Gastrocnemius medialis (tissue), 4 donors: ENCODE results near the gene GRAMD1C. TPM values are rescaled to one million over a fixed set of nuclear protein-coding genes. Genes with fewer than 3 reads are reported as not detected.
"Not testable (repeated sequence)": the region's sequence is repeated elsewhere in the genome, so short reads cannot be mapped to it uniquely, and the experiment has no call there.

Experiments
- ATAC-seq, 2 donors: fragments of 150-250 bp; one replicate each; pipeline ENCODE4 v1.9.1; 2016
- DNase-seq, 2 donors: peaks; one replicate each; pipeline ENCODE4 v3.0.0-alpha.2; 2019
- H3K27ac ChIP-seq, 4 donors: fragments of 200-600 bp; sonication (generic); 1 replicate in 1 of 4; 2 replicates in 3 of 4; pipeline ENCODE4 v1.5.1; 2016 to 2018; ENCODE audit warnings: mild to moderate bottlenecking in 2 of 4, moderate library complexity in 1 of 4
- H3K27me3 ChIP-seq, 3 donors: fragments of 200-600 bp; sonication (generic) in 2 of 3; 1 replicate in 1 of 3; 2 replicates in 2 of 3; pipeline versions ENCODE4 v1.5.1 to v1.6.0; 2016 to 2019; ENCODE audit warnings: mild to moderate bottlenecking in 1 of 3, moderate library complexity in 1 of 3
- H3K36me3 ChIP-seq, 2 donors: fragments of 200-600 bp; sonication (generic) in 1 of 2; one replicate each; pipeline ENCODE4 v1.5.1; 2017 to 2018
- H3K4me1 ChIP-seq, 2 donors: fragments of 200-600 bp; sonication (generic) in 1 of 2; one replicate each; pipeline ENCODE4 v1.5.1; 2016 to 2017; ENCODE audit warnings: mild to moderate bottlenecking in 2 of 2
- H3K4me3 ChIP-seq, 4 donors: fragments of 200-600 bp; sonication (generic) in 3 of 4; 1 replicate in 1 of 4; 2 replicates in 3 of 4; pipeline ENCODE4 v1.5.1; 2016 to 2019; ENCODE audit warnings: mild to moderate bottlenecking in 2 of 4
- H3K9me3 ChIP-seq, 3 donors: fragments of 200-600 bp; sonication (generic) in 2 of 3; 1 replicate in 1 of 3; 2 replicates in 2 of 3; pipeline ENCODE4 v1.5.1; 2016 to 2019
- POLR2A ChIP-seq, 2 donors: fragments of 450-650 bp; IDR thresholded peaks; one replicate each; pipeline ENCODE4 v1.6.1; 2017; ENCODE audit warnings: antibody characterized with exemption in 2 of 2, mild to moderate bottlenecking in 2 of 2, moderate library complexity in 2 of 2
- in situ Hi-C, 4 donors: fragments of 200-750 bp; cut with MboI; loops; one replicate each; pipeline versions ENCODE4 v1.15.0 to v1.8.0; 2017; ENCODE audit warnings: low sequenced_read_pairs in 4 of 4
- intact Hi-C: fragments of 100-400 bp; cut with DNase I; formaldehyde crosslinking; loops from one replicate; pipeline ENCODE4 v1.15.1; 2023; ENCODE audit warnings: low total_unique reads
- total RNA-seq, 4 donors: library from RNA; depleted of rRNA; stranded (reverse); fragments of >200 nt; gene quantifications; one replicate each; pipeline versions ENCODE4 v1.1.0 to v1.2.3, GENCODE V29; 2016
- TF ChIP-seq, protein P1 (sequence below), 5 experiments: fragments of 450-650 bp in 3 of 5; fragments of 200-600 bp in 2 of 5; sonication (generic) in 2 of 5; IDR thresholded peaks in 4 of 5; conservative IDR thresholded peaks in 1 of 5; 1 replicate in 4 of 5; 2 replicates in 1 of 5; pipeline ENCODE4 v1.5.1; 2016 to 2019; ENCODE audit warnings: antibody characterized with exemption in 5 of 5, mild to moderate bottlenecking in 3 of 5, moderate library complexity in 3 of 5

The GRAMD1C gene
- total RNA-seq, 4 donors from 2014 or later: 0.29 to 0.95 TPM; not detected in 2

DNA sequence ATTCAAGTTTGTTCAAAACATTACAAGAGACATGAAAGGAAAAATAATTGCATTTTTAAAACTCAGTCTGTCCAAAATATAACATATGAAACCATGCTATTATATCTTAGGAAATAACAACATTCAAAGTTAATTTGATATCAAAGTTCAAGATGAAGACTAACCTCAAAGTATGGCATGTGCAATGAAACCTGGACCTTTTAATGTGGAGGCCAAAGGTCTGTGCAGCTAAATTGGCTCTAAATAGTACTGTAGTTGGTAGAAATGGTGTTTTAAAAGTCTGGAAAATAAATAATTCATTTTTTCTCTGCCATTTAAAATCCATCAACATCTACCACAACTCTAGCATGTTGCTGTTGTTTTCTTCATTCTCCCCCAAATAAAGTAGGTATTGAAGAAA lies 8.7 kb downstream of the GRAMD1C start:
- Histone ChIP-seq H3K36me3 (no peaks in the 10 kb centered on the region), H3K4me1 (no peaks in the 10 kb centered on the region), H3K9me3 (no peaks in the 10 kb centered on the region), H3K27ac (no peak overlapping the region), H3K27me3 (no peaks in the 10 kb centered on the region), H3K4me3 (no peak overlapping the region)
- in situ Hi-C loops (loop anchor here in 1 of 4 donors (10.0 kb wide), 1 partner anchor 208 kb away; the partner anchor contains the start of genes CCDC191 and QTRT2), intact Hi-C loops (no loop called here)
- ATAC-seq (no peak), DNase-seq (no peak)
- no peak for TF ChIP-seq POLR2A (IDR thresholded peaks at IDR 0.05)
- TF ChIP-seq, protein P1, sequence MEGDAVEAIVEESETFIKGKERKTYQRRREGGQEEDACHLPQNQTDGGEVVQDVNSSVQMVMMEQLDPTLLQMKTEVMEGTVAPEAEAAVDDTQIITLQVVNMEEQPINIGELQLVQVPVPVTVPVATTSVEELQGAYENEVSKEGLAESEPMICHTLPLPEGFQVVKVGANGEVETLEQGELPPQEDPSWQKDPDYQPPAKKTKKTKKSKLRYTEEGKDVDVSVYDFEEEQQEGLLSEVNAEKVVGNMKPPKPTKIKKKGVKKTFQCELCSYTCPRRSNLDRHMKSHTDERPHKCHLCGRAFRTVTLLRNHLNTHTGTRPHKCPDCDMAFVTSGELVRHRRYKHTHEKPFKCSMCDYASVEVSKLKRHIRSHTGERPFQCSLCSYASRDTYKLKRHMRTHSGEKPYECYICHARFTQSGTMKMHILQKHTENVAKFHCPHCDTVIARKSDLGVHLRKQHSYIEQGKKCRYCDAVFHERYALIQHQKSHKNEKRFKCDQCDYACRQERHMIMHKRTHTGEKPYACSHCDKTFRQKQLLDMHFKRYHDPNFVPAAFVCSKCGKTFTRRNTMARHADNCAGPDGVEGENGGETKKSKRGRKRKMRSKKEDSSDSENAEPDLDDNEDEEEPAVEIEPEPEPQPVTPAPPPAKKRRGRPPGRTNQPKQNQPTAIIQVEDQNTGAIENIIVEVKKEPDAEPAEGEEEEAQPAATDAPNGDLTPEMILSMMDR (IDR thresholded peaks at IDR 0.05 in 4 of 5, conservative IDR thresholded peaks at IDR 0.05 in 1 of 5): no peak

DNA sequence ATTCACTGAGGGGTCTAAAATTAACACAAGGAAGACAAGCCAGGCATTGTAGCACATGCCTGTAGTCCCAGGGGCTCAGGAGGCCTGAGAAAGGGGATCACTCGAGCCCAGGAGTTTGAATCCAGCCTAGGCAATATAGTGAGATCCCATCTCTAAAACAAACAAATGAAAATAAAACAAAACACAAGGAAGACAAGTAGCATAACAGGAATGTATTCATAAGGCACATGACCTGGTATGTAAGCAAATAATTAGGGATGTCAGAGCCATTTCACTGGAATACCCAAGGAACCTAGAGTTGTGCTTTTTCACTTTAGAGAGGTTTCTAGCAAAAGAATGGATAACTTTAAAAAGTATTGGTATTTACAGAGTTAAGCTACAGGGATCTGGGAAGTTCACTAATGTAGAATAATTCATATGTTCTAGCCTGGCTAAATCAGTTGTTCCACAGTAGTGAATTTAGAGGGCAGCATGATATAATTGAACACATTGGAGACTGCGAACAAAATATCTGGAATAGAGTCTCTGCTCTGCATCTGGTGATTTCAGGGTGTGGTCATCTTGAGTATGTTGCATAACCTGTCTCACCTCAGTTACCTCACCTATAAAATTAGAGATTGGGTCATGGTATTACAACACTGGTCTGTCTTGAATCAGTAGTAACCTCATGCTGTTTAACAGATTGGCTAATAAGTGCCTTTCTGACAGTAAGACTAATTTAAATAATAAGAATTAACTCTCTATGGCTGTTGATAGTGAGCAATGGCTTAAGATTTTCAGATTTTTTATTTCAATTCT lies 9.3 kb downstream of the GRAMD1C start:
- Histone ChIP-seq H3K27me3 (no peaks in the 10 kb centered on the region), H3K9me3 (no peaks in the 10 kb centered on the region), H3K36me3 (no peaks in the 10 kb centered on the region), H3K27ac (no peak overlapping the region), H3K4me3 (no peak overlapping the region), H3K4me1 (no peaks in the 10 kb centered on the region)
- in situ Hi-C loops (loop anchor here in 1 of 4 donors (10.0 kb wide), 1 partner anchor 207 kb away; the partner anchor contains the start of genes CCDC191 and QTRT2), intact Hi-C loops (no loop called here)
- no peak for TF ChIP-seq POLR2A (IDR thresholded peaks at IDR 0.05)
- TF ChIP-seq, protein P1 (IDR thresholded peaks at IDR 0.05 in 4 of 5, conservative IDR thresholded peaks at IDR 0.05 in 1 of 5): no peak
- DNase-seq: no peak
- ATAC-seq: peak in 1 of 2 donors; percentile 58

DNA sequence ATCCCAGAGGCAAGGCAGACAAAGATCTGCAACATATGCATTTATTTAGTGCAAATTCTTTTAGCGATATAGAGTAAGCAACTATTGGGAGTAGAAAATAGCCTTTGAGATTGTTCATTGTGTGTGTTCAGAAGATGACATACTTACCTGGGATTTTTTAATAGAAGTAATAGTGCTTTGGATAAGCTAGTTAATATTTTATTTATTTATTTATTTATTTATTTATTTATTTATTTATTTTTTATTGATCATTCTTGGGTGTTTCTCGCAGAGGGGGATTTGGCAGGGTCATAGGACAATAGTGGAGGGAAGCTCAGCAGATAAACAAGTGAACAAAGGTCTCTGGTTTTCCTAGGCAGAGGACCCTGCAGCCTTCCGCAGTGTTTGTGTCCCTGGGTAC lies 10.5 kb downstream of the GRAMD1C start:
- H3K9me3 ChIP-seq, DNase-seq, H3K4me3 ChIP-seq, ATAC-seq, intact Hi-C loops, H3K27me3 ChIP-seq, H3K36me3 ChIP-seq, H3K27ac ChIP-seq, H3K4me1 ChIP-seq: not testable (repeated sequence)
- in situ Hi-C loops: loop anchor here in 1 of 4 donors (10.0 kb wide), 1 partner anchor 206 kb away; the partner anchor contains the start of genes CCDC191 and QTRT2

DNA sequence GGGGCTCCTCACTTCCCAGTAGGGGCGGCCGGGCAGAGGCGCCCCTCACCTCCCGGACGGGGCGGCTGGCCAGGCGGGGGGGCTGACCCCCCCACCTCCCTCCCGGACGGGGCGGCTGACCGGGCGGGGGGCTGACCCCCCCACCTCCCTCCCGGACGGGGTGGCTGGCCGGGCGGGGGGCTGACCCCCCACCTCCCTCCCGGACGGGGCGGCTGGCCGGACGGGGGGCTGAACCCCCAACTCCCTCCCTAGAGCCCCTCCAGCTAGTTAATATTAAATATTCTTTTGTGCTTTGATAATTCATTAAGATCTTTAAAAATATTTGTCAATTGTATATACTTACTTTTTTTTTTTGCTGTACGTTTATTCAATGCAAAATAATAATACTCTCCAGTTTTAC lies 11.3 kb downstream of the GRAMD1C start:
- intact Hi-C loops, DNase-seq, H3K27me3 ChIP-seq, H3K4me3 ChIP-seq, H3K27ac ChIP-seq, H3K36me3 ChIP-seq, H3K9me3 ChIP-seq, H3K4me1 ChIP-seq, ATAC-seq: not testable (repeated sequence)
- in situ Hi-C loops: loop anchor here in 1 of 4 donors (10.0 kb wide), 1 partner anchor 205 kb away; the partner anchor contains the start of genes CCDC191 and QTRT2

DNA sequence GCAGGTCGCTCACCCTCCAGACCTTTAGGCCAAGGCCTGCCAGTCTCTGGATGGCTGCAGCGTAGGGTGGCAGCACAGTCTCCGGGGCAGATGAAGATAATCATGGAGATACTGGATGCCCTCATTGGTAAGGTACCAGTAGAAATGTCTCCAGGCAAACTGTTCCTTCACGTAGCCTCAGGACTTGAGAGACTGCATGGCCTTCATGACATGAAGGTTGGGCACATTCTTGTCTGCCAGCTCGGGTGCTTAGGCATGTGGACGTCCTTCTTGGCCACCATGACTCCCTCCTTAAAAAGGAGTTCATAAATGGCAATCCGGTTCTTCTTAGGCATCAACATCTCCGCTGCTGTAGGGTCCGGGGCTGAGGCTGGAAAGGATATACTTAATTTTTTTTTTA lies 11.8 kb downstream of the GRAMD1C start:
- H3K36me3 ChIP-seq, DNase-seq, H3K27ac ChIP-seq, in situ Hi-C loops, intact Hi-C loops, ATAC-seq, H3K4me1 ChIP-seq, H3K4me3 ChIP-seq, H3K27me3 ChIP-seq, H3K9me3 ChIP-seq: not testable (repeated sequence)

DNA sequence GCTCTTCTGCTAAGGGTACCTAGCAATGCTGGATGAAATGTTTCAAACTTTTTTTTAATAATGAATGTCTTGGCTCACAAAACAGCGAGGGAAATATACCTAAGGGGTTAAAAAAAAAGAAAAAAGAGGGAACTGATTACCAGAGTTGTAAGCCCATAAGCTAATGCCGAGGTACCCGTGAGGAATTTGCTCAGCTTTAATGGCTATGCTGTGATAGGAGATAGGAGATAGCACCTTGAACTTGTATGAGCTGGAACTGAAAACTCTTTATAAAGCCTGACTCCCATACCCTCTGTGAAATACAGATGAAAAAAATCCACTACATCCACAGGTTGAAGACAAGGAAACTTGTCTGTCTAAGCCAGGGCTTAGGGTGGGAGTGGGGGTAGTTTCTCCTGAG lies 13.9 kb downstream of the GRAMD1C start:
- Histone ChIP-seq H3K4me3 (no peak overlapping the region), H3K4me1 (no peaks in the 10 kb centered on the region), H3K9me3 (no peaks in the 10 kb centered on the region), H3K27me3 (no peaks in the 10 kb centered on the region), H3K27ac (no peak overlapping the region), H3K36me3 (no peaks in the 10 kb centered on the region)
- TF ChIP-seq POLR2A (IDR thresholded peaks at IDR 0.05): no peak
- TF ChIP-seq, protein P1 (IDR thresholded peaks at IDR 0.05 in 4 of 5, conservative IDR thresholded peaks at IDR 0.05 in 1 of 5): no peak
- intact Hi-C loops (no loop called here), in situ Hi-C loops (no loop called here)
- DNase-seq (no peak), ATAC-seq (no peak)
